GM06990 (cell line): ENCODE measurements around the gene KLHDC8B.
A peak's percentile ranks its signal among the peaks of the same experiment; 100 is the strongest.

ENCODE experiments used
- DNase-seq: peaks from one replicate; pipeline ENCODE4 v3.0.0-alpha.2; 2011; ENCODE audit not compliant: insufficient read length; ENCODE audit errors: extremely low read depth
- H3K27me3 ChIP-seq: replicated peaks from 2 replicates; pipeline ENCODE4 v1.6.0; 2011; ENCODE audit warnings: low read length; ENCODE audit not compliant: control insufficient read depth, insufficient read depth
- H3K36me3 ChIP-seq: 2 replicates; pipeline ENCODE4 v1.5.1; 2011; ENCODE audit warnings: low read length; ENCODE audit not compliant: control insufficient read depth, insufficient read depth
- H3K4me3 ChIP-seq: replicated peaks from 2 replicates; pipeline ENCODE4 v1.5.1; 2011; ENCODE audit warnings: low read depth, mild to moderate bottlenecking, control low read depth, low read length
- TF ChIP-seq, protein P1 (sequence below): IDR thresholded peaks from 2 replicates; pipeline ENCODE4 v1.5.1; 2011; ENCODE audit warnings: low read length, control low read depth, mild to moderate bottlenecking, inconsistent platforms; ENCODE audit not compliant: insufficient read depth, poor library complexity, severe bottlenecking

Gene KLHDC8B

GRCh38 chr3:49165771-49166751 lies 5.3 kb upstream of the KLHDC8B start, which contains the start of gene CCDC71:
TSS of gene CCDC71 (minus strand) at chr3:49166331. CDS start at chr3:49164208, 2,123 bp downstream.
- H3K4me3 ChIP-seq, result peak within 1 kb of the TSS; percentile 94
- peak; percentile 86 for DNase-seq
- peaks cover 19% of the 10 kb centered on the region for H3K36me3 ChIP-seq
- no peaks in the 10 kb centered on the region for H3K27me3 ChIP-seq
- TF ChIP-seq, protein P1, sequence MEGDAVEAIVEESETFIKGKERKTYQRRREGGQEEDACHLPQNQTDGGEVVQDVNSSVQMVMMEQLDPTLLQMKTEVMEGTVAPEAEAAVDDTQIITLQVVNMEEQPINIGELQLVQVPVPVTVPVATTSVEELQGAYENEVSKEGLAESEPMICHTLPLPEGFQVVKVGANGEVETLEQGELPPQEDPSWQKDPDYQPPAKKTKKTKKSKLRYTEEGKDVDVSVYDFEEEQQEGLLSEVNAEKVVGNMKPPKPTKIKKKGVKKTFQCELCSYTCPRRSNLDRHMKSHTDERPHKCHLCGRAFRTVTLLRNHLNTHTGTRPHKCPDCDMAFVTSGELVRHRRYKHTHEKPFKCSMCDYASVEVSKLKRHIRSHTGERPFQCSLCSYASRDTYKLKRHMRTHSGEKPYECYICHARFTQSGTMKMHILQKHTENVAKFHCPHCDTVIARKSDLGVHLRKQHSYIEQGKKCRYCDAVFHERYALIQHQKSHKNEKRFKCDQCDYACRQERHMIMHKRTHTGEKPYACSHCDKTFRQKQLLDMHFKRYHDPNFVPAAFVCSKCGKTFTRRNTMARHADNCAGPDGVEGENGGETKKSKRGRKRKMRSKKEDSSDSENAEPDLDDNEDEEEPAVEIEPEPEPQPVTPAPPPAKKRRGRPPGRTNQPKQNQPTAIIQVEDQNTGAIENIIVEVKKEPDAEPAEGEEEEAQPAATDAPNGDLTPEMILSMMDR, result no peak

DNA sequence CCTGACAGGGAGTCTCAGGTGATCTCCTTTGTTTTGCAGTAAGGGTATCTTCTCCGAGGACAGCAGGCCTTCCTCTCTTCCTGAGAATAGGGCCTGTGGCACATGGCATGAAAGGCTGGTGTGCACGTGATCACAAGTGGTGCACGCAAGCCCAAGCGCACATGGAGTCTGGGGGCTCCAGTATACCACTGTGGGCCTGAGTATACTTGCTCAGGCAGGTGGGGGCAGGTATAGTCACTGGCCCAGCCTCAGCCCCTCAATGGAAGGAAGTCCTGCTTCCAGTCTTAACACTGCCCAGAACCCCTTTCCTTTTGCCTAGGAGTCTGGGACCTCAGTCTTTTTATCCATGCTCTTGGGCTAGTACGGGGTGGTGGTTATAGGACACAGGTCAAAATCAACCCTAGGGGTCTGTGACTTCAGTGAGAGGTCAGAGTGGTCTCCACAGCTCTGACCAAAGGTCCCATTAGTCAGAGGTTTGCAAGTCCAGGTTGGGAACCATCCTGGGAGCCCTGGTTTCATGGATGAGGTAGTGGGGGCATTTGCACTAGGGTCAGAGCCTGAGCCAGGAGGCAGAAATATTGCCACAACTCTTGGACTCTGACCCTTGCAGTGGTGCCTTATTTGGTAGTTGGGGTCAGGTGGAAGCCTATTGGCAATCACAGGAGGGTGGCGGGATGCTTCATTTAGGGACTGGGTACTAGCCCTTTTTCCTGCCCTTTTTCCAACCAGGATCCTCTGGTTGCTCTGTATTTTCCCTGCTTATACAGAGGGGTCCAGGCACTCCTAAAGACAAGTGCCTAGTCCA lies 4.4 kb upstream of the KLHDC8B start:
- Histone ChIP-seq H3K27me3 (no peaks in the 10 kb centered on the region), H3K36me3 (peaks cover 15% of the 10 kb centered on the region), H3K4me3 (peak overlapping the region; percentile 94)
- no peak for DNase-seq
- TF ChIP-seq, protein P1, result no peak

- Histone ChIP-seq H3K4me3 (no peak overlapping the region), H3K36me3 (no peaks in the 10 kb centered on the region), H3K27me3 (no peaks in the 10 kb centered on the region)
- TF ChIP-seq, protein P1, result no peak
- DNase-seq, result no peak
Measured at GRCh38 chr3:49170744-49171118, 667 bp upstream of the KLHDC8B start.

GRCh38 chr3:49171775-49172500 lies 540 bp downstream of the KLHDC8B start:
- TF ChIP-seq, protein P1, result no peak
- peak overlapping the region; percentile 75 for H3K4me3 ChIP-seq
- H3K27me3 ChIP-seq, result no peaks in the 10 kb centered on the region
- DNase-seq, result no peak
- H3K36me3 ChIP-seq, result no peaks in the 10 kb centered on the region

GRCh38 chr3:49172551-49173041 lies 1.2 kb downstream of the KLHDC8B start:
- no peak for DNase-seq
- no peak overlapping the region for H3K4me3 ChIP-seq
- TF ChIP-seq, protein P1, result no peak
- H3K36me3 ChIP-seq, result no peaks in the 10 kb centered on the region
- H3K27me3 ChIP-seq, result no peaks in the 10 kb centered on the region
